GM13977 (cell line): Measurements from ENCODE around the gene TMEM14A.

Source experiments
- DNase-seq: peaks from one replicate; pipeline ENCODE4 v3.0.0; 2012; ENCODE audit warnings: low spot score
- in situ Hi-C: fragments of 300-500 bp; cut with MboI; formaldehyde crosslinking; loops from one replicate; pipeline ENCODE4 v1.12.0; 2022; ENCODE audit warnings: low sequenced_read_pairs, low pct_unique_long_range_greater_than_20kb, mixed read lengths, inconsistent platforms; ENCODE audit not compliant: unreplicated experiment
- TF ChIP-seq, protein P1 (sequence below): IDR thresholded peaks from 2 replicates; pipeline ENCODE4 v1.5.1; 2012; ENCODE audit warnings: mild to moderate bottlenecking, control low read depth; ENCODE audit not compliant: insufficient read depth; ENCODE audit errors: extremely low read depth, missing control alignments

TMEM14A gene

DNA sequence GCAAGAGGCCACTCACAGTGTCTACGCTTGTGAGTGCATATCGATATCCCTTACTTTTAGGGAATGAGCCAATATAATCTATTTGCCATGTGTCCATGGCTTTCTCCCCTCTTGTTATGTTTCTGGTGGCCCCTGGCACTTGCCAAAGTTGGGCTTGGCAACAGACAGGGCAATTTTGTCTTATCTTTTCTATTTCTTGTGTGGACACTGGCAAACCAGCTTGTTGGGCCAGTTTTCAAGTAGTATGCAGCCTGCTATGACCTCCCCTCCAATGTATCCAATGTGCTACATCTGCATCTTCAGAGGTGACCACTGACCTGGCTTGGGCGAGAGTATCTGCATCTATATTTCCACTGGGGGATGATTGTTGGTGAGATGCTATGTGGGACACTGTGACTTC, 63.2 kb downstream of the TMEM14A start:
- no peak for DNase-seq
- in situ Hi-C loops: no loop called here
- TF ChIP-seq, protein P1, sequence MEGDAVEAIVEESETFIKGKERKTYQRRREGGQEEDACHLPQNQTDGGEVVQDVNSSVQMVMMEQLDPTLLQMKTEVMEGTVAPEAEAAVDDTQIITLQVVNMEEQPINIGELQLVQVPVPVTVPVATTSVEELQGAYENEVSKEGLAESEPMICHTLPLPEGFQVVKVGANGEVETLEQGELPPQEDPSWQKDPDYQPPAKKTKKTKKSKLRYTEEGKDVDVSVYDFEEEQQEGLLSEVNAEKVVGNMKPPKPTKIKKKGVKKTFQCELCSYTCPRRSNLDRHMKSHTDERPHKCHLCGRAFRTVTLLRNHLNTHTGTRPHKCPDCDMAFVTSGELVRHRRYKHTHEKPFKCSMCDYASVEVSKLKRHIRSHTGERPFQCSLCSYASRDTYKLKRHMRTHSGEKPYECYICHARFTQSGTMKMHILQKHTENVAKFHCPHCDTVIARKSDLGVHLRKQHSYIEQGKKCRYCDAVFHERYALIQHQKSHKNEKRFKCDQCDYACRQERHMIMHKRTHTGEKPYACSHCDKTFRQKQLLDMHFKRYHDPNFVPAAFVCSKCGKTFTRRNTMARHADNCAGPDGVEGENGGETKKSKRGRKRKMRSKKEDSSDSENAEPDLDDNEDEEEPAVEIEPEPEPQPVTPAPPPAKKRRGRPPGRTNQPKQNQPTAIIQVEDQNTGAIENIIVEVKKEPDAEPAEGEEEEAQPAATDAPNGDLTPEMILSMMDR: no peak

DNA sequence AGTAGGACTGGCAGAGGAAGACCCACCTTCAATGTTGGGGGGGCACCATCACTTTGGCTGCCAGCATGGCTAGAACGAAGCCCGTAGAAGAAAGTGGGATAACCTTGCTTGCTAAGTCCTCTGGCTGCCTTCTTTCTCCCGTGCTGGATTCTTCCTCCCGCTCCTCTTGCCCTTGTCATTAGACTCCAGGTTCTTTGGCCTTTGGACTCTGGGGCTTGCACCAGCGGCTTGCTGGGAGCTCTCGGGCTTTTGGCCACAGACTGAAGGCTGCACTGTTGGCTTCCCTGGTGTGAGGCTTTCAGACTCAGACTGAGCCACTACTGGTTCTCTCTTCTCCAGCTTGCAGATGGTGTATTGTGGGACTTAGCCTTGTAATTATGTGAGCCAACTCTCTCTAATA, 64.2 kb downstream of the TMEM14A start:
- TF ChIP-seq, protein P1: no peak
- no peak for DNase-seq
- in situ Hi-C loops: no loop called here

DNA sequence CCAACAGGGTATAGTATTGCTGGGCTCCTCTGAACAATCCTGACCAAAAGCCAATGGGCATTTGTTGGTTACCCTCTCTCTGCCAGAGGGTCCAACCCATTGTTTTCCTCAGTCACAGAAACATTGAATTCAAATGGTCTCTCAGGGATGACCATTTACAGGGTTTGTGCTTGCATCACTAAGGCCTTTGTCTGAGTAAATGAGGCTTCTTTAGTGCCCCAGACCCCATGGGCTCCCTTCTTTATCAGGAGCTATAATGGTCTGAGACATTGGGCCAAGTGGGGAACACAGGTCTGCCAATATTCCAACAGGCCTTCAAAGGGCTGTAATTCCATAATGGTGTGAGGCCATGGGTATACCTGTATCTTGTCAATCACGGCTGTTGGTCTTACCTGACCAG, 65.2 kb downstream of the TMEM14A start:
- in situ Hi-C loops: no loop called here
- TF ChIP-seq, protein P1: no peak
- DNase-seq: no peak
